PC-9 (cell line): ENCODE measurements around the gene UCP3. TPM values are rescaled to one million over a fixed set of nuclear protein-coding genes. Genes with fewer than 3 reads are reported as not detected.
"Not testable (repeated sequence)": the region's sequence is repeated elsewhere in the genome, so short reads cannot be mapped to it uniquely, and the experiment has no call there.

Experiments
- BruUV-seq: library from RNA; stranded (reverse); fragments of 400-500 nt; replicated peaks from 2 replicates; lab custom pipeline; 2021; lab: Mats Ljungman, UMichigan
- CTCF ChIA-PET: fragments of 300-600 bp; sonication (Branson Sonifier 250); formaldehyde crosslinking; loops from one replicate; lab custom pipeline; 2022; ENCODE audit warnings: antibody characterized with exemption; lab: Charles Lee
- POLR2A ChIA-PET: fragments of 300-600 bp; sonication (Branson Sonifier 250); formaldehyde crosslinking; loops from one replicate; lab custom pipeline; 2022; ENCODE audit warnings: antibody characterized with exemption; ENCODE audit not compliant: unreplicated experiment; lab: Charles Lee
- DNase-seq, 2 experiments: peaks; one replicate each; pipeline versions ENCODE4 v3.0.0 to v3.0.0-alpha.2; 2015 to 2022; ENCODE audit warnings: mixed read lengths in 1 of 2
- H2AFZ ChIP-seq: fragments of 200-600 bp; sonication (generic); 2 replicates; pipeline ENCODE4 v1.8.1; 2017; ENCODE audit warnings: antibody characterized with exemption
- H3F3A ChIP-seq: fragments of 200-600 bp; sonication (generic); 2 replicates; pipeline ENCODE4 v1.8.1; 2017; ENCODE audit warnings: antibody characterized with exemption, mild to moderate bottlenecking, low read depth; ENCODE audit not compliant: insufficient read depth
- H3K27ac ChIP-seq: fragments of 200-600 bp; sonication (generic); 2 replicates; pipeline ENCODE4 v1.6.1; 2016; ENCODE audit warnings: mixed run types
- H3K27me3 ChIP-seq: fragments of 200-600 bp; sonication (generic); 2 replicates; pipeline ENCODE4 v1.6.1; 2016; ENCODE audit warnings: low read depth, mixed run types; ENCODE audit not compliant: insufficient read depth
- H3K36me3 ChIP-seq: fragments of 200-600 bp; sonication (generic); 2 replicates; pipeline ENCODE4 v1.6.1; 2016; ENCODE audit warnings: low read depth, mixed run types
- H3K4me1 ChIP-seq: fragments of 200-600 bp; sonication (generic); replicated peaks from 2 replicates; pipeline ENCODE4 v1.6.1; 2016; ENCODE audit warnings: mixed run types; ENCODE audit not compliant: insufficient read depth
- H3K4me2 ChIP-seq: fragments of 200-600 bp; sonication (generic); 2 replicates; pipeline ENCODE4 v1.6.1; 2017; ENCODE audit warnings: mixed run types
- H3K4me3 ChIP-seq: fragments of 200-600 bp; sonication (generic); 2 replicates; pipeline ENCODE4 v1.6.1; 2016; ENCODE audit warnings: mixed run types
- H3K79me2 ChIP-seq: fragments of 200-600 bp; sonication (generic); 2 replicates; pipeline ENCODE4 v1.6.1; 2017; ENCODE audit warnings: low read depth, mixed run types
- H3K9me2 ChIP-seq: fragments of 200-600 bp; sonication (generic); 2 replicates; pipeline ENCODE4 v1.8.1; 2017; ENCODE audit warnings: mild to moderate bottlenecking; ENCODE audit not compliant: insufficient read depth
- H3K9me3 ChIP-seq: fragments of 200-600 bp; sonication (generic); 2 replicates; pipeline ENCODE4 v1.8.1; 2016; ENCODE audit warnings: low read depth; ENCODE audit not compliant: insufficient read depth
- H4K20me1 ChIP-seq: fragments of 200-600 bp; sonication (generic); 2 replicates; pipeline ENCODE4 v1.8.1; 2017; ENCODE audit not compliant: insufficient read depth
- EZH2 ChIP-seq: fragments of 200-600 bp; sonication (generic); IDR thresholded peaks from 2 replicates; pipeline ENCODE4 v1.8.0; 2017; ENCODE audit warnings: antibody characterized with exemption, low read depth
- intact Hi-C: fragments of 100-400 bp; cut with micrococcal nuclease; formaldehyde crosslinking; loops from one replicate; pipeline ENCODE4 v1.10.0; 2022; ENCODE audit not compliant: unreplicated experiment
- total RNA-seq: library from RNA; stranded (reverse); gene quantifications from 2 replicates; pipeline ENCODE4 v1.2.3, GENCODE V29; 2021
- TF ChIP-seq, protein P1 (sequence below): fragments of 200-600 bp; sonication (generic); conservative IDR thresholded peaks from 2 replicates; pipeline ENCODE4 v1.6.1; 2017; ENCODE audit warnings: mixed run types, antibody characterized with exemption, mild to moderate bottlenecking, moderate library complexity

The UCP3 gene
- total RNA-seq, 1 experiment from 2014 or later = 2.0 TPM

GRCh38 chr11:73989156-73989555 is 19.7 kb downstream of the UCP3 start:
- intact Hi-C loops = no loop called here
- no peaks in the 10 kb centered on the region for H4K20me1 ChIP-seq
- no peak for DNase-seq
- H2AFZ ChIP-seq = no peak overlapping the region
- no peaks in the 10 kb centered on the region for H3K9me2 ChIP-seq
- H3K4me3 ChIP-seq = no peak overlapping the region
- no peaks in the 10 kb centered on the region for H3K27me3 ChIP-seq
- no peaks in the 10 kb centered on the region for H3K79me2 ChIP-seq
- CTCF ChIA-PET = no interaction called here
- no peak overlapping the region for H3K27ac ChIP-seq
- no peaks in the 10 kb centered on the region for H3K36me3 ChIP-seq
- 0 out of 2 replicates have a peak, but pooled peaks cover 9% of the 10 kb centered on the region for H3F3A ChIP-seq
- H3K9me3 ChIP-seq = no peaks in the 10 kb centered on the region
- no TSS peak for BruUV-seq
- no peak overlapping the region for H3K4me2 ChIP-seq
- POLR2A ChIA-PET = no interaction called here
- peaks cover 1% of the 10 kb centered on the region for H3K4me1 ChIP-seq
- TF ChIP-seq, protein P1, sequence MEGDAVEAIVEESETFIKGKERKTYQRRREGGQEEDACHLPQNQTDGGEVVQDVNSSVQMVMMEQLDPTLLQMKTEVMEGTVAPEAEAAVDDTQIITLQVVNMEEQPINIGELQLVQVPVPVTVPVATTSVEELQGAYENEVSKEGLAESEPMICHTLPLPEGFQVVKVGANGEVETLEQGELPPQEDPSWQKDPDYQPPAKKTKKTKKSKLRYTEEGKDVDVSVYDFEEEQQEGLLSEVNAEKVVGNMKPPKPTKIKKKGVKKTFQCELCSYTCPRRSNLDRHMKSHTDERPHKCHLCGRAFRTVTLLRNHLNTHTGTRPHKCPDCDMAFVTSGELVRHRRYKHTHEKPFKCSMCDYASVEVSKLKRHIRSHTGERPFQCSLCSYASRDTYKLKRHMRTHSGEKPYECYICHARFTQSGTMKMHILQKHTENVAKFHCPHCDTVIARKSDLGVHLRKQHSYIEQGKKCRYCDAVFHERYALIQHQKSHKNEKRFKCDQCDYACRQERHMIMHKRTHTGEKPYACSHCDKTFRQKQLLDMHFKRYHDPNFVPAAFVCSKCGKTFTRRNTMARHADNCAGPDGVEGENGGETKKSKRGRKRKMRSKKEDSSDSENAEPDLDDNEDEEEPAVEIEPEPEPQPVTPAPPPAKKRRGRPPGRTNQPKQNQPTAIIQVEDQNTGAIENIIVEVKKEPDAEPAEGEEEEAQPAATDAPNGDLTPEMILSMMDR = peak; percentile 60
- TF ChIP-seq EZH2 = no peak

DNA sequence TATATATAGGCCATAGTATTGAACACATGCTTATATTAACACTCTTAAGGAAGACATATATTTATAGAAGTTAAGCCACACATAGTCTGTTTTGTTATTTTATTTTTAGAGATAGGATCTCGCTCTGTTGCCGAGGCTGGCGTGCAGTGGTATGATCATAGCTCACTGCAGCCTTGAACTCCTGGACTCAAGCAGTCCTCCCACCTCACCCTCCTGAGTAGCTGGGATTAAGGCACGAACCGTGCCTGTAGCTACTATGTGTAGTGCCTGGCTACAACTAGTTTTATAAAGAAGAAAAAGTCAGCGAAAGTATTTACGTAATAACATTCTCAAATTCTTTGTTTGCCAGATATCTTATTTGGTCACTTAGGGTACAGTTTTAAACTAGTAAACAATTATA is 20.7 kb downstream of the UCP3 start:
- no peaks in the 10 kb centered on the region for H3K27me3 ChIP-seq
- no peaks in the 10 kb centered on the region for H4K20me1 ChIP-seq
- H3K36me3 ChIP-seq = no peaks in the 10 kb centered on the region
- H2AFZ ChIP-seq = no peak overlapping the region
- H3F3A ChIP-seq = 0 out of 2 replicates have a peak, but pooled peaks cover 14% of the 10 kb centered on the region
- H3K9me3 ChIP-seq = no peaks in the 10 kb centered on the region
- ChIA-PET CTCF (no interaction called here), POLR2A (interaction anchor here (0.6 kb wide), 1 partner anchor 689 kb away, joined by 3 read pairs; no protein-coding TSS in a partner anchor)
- intact Hi-C loops = no loop called here
- no peaks in the 10 kb centered on the region for H3K79me2 ChIP-seq
- no peaks in the 10 kb centered on the region for H3K9me2 ChIP-seq
- DNase-seq = no peak
- no peak overlapping the region for H3K4me3 ChIP-seq
- no TSS peak for BruUV-seq
- no peak for TF ChIP-seq EZH2
- TF ChIP-seq, protein P1 = no peak
- H3K4me1 ChIP-seq = peaks cover 9% of the 10 kb centered on the region
- no peak overlapping the region for H3K27ac ChIP-seq
- no peak overlapping the region for H3K4me2 ChIP-seq

DNA sequence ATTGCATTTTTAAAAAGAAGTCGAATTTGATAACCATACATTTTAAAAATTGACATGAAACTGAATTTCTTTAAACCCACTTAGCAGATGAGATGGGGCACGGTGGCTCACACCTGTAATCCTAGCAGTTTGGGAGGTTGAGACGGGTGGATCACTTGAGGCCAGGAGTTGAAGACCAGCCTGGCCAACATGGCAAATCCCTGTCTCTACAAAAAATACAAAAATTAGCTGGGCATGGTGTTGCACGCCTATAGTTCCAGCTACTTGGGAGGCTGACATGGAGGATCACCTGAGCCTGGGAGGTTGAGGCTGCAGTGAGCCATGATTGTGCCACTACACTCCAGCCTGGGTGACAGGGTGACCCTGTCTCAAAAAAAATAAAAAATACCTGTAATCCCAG is 23.2 kb downstream of the UCP3 start:
- DNase-seq, H3K9me3 ChIP-seq, POLR2A ChIA-PET, H3K4me2 ChIP-seq, H3K36me3 ChIP-seq, H3K9me2 ChIP-seq, intact Hi-C loops, CTCF ChIA-PET, H3K4me3 ChIP-seq, H2AFZ ChIP-seq, H3K27me3 ChIP-seq, H3K27ac ChIP-seq, H4K20me1 ChIP-seq, BruUV-seq: not testable (repeated sequence)
- Histone ChIP-seq H3K79me2 (peaks cover 15% of the 10 kb centered on the region), H3K4me1 (peaks cover 24% of the 10 kb centered on the region), H3F3A (peaks cover 14% of the 10 kb centered on the region; the same call in 1 of the 2 replicates)
